Measurements from ENCODE around the gene KCNMB4.

DNA sequence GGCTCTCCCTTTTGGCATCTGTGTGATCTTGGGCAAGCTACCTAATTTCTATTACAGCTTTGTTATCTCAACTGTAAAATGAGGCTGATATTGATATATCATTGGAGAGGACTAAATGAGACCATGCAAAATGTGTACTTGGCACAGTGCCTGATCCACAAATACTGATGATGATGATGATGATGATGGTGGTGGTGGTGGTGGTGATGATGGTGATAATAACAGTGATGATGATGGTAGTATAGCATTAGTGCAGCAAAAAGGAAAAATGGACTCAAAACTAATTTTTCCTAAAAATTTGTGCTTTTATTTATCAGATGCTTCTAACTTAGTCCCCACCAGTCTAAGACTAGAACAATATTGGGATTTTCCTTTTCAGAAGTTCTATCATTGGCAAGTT, 70.7 kb downstream of the KCNMB4 start:
- TF ChIP-seq, protein P1, sequence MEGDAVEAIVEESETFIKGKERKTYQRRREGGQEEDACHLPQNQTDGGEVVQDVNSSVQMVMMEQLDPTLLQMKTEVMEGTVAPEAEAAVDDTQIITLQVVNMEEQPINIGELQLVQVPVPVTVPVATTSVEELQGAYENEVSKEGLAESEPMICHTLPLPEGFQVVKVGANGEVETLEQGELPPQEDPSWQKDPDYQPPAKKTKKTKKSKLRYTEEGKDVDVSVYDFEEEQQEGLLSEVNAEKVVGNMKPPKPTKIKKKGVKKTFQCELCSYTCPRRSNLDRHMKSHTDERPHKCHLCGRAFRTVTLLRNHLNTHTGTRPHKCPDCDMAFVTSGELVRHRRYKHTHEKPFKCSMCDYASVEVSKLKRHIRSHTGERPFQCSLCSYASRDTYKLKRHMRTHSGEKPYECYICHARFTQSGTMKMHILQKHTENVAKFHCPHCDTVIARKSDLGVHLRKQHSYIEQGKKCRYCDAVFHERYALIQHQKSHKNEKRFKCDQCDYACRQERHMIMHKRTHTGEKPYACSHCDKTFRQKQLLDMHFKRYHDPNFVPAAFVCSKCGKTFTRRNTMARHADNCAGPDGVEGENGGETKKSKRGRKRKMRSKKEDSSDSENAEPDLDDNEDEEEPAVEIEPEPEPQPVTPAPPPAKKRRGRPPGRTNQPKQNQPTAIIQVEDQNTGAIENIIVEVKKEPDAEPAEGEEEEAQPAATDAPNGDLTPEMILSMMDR (conservative IDR thresholded peaks at IDR 0.05; ENCODE audit: low read depth, low read length): no peak
- TF ChIP-seq POLR2A (IDR thresholded peaks at IDR 0.05; ENCODE audit: low read depth, low read length) (no peak), MXI1 (IDR thresholded peaks at IDR 0.05; ENCODE audit: borderline replicate concordance, low read depth, low read length) (no peak), RFX5 (IDR thresholded peaks at IDR 0.05; ENCODE audit: low read depth, low read length) (no peak)
